PC-3 (cell line): Measurements from ENCODE around the gene SPDYE2.
"Not testable (repeated sequence)": the region's sequence is repeated elsewhere in the genome, so short reads cannot be mapped to it uniquely, and the experiment has no call there.

Experiments used
- CTCF ChIP-seq: fragments of 300-600 bp; sonication (generic); conservative IDR thresholded peaks from 2 replicates; pipeline ENCODE4 v1.5.1; 2017; ENCODE audit warnings: antibody characterized with exemption, low read depth, mild to moderate bottlenecking, low read length
- EZH2 ChIP-seq: fragments of 300-600 bp; sonication (generic); IDR thresholded peaks from one replicate; pipeline ENCODE4 v1.6.1; 2017; ENCODE audit warnings: antibody characterized with exemption, mild to moderate bottlenecking, low read length; ENCODE audit not compliant: unreplicated experiment

- not testable (repeated sequence) for TF ChIP-seq CTCF, EZH2
Measured at GRCh38 chr7:102574607-102575006, 23.6 kb downstream of the SPDYE2 start.
